SK-N-SH treated with all-trans-retinoic acid at 6 μM for 48 hours (cell line): ENCODE data around the gene PPL.

ENCODE experiments used
- BACH2 ChIP-seq: fragments of 250-450 bp; sonication (Bioruptor Pico); IDR thresholded peaks from 2 replicates; pipeline ENCODE4 v1.9.0; 2021; ENCODE audit warnings: mild to moderate bottlenecking, borderline replicate concordance
- OSR1 ChIP-seq: fragments of 250-450 bp; sonication (Bioruptor Pico); IDR thresholded peaks from 2 replicates; pipeline ENCODE4 v1.8.0; 2022; ENCODE audit warnings: moderate library complexity, mild to moderate bottlenecking, inconsistent platforms
- PPARA ChIP-seq: fragments of 250-450 bp; sonication (Bioruptor Pico); IDR thresholded peaks from 2 replicates; pipeline ENCODE4 v1.5.0; 2020; ENCODE audit warnings: mild to moderate bottlenecking, borderline replicate concordance
- ZFP30 ChIP-seq: fragments of 450-650 bp; formaldehyde crosslinking; IDR thresholded peaks from 2 replicates; pipeline ENCODE4 v1.5.0; 2022; ENCODE audit warnings: mild to moderate bottlenecking, moderate library complexity
- TF ChIP-seq, protein P1 (sequence below): fragments of 250-450 bp; sonication (Bioruptor Pico); IDR thresholded peaks from 2 replicates; pipeline ENCODE4 v1.5.0; 2020; ENCODE audit warnings: mild to moderate bottlenecking, moderate library complexity

DNA sequence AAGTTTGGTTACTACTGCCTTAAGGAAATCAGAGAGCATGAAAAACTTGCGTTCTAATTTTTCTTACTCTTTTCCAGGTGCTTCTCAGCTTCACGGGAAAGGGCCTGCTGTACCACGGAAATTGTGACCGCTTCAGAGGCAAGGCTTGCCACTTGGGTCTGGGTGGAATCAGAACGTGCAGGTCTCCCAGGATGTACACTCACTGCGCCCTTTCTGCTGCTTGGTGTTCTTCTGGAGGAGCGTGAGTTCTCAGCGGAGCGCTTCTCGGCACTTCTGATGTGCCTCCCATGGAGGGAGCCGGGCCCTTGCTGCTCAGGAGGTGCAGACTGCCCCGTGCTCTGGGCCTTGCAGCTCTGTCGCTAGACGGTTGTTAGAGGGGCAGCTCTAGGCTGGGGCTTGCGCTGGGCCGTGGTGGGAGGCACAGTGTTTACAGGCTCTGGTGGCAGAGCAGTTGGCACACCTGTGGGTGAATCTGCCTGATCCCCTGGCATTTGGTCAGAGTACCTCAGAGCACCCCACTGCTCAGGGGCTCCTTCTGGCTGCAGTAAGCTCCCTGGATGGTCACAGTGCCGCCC is 56.9 kb downstream of the PPL start:
- TF ChIP-seq ZFP30 (CRISPR knock-in tag), result no peak
- no peak for TF ChIP-seq OSR1 (CRISPR knock-in tag)
- TF ChIP-seq, protein P1, sequence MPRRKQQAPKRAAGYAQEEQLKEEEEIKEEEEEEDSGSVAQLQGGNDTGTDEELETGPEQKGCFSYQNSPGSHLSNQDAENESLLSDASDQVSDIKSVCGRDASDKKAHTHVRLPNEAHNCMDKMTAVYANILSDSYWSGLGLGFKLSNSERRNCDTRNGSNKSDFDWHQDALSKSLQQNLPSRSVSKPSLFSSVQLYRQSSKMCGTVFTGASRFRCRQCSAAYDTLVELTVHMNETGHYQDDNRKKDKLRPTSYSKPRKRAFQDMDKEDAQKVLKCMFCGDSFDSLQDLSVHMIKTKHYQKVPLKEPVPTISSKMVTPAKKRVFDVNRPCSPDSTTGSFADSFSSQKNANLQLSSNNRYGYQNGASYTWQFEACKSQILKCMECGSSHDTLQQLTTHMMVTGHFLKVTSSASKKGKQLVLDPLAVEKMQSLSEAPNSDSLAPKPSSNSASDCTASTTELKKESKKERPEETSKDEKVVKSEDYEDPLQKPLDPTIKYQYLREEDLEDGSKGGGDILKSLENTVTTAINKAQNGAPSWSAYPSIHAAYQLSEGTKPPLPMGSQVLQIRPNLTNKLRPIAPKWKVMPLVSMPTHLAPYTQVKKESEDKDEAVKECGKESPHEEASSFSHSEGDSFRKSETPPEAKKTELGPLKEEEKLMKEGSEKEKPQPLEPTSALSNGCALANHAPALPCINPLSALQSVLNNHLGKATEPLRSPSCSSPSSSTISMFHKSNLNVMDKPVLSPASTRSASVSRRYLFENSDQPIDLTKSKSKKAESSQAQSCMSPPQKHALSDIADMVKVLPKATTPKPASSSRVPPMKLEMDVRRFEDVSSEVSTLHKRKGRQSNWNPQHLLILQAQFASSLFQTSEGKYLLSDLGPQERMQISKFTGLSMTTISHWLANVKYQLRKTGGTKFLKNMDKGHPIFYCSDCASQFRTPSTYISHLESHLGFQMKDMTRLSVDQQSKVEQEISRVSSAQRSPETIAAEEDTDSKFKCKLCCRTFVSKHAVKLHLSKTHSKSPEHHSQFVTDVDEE (CRISPR knock-in tag), result no peak
- no peak for TF ChIP-seq BACH2
- no peak for TF ChIP-seq PPARA (CRISPR knock-in tag)
